H9 (cell line): ENCODE data around the gene NEK6. TPM values are rescaled to one million over a fixed set of nuclear protein-coding genes. Genes with fewer than 3 reads are reported as not detected.

Experiments
- DNase-seq: peaks from one replicate; pipeline ENCODE4 v3.0.0-alpha.2; 2017
- H2AFZ ChIP-seq: one replicate; pipeline ENCODE4 v1.6.1; 2013; ENCODE audit warnings: mild to moderate bottlenecking, low read length, control low read depth, moderate library complexity
- H2AK5ac ChIP-seq: 2 replicates; pipeline ENCODE4 v1.6.1; 2013; ENCODE audit warnings: low read length, control low read depth, mixed read lengths; ENCODE audit not compliant: insufficient read length
- H2BK120ac ChIP-seq: one replicate; pipeline ENCODE4 v1.6.1; 2013; ENCODE audit warnings: low read depth, mild to moderate bottlenecking, low read length, control low read depth, inconsistent platforms; ENCODE audit not compliant: poor library complexity, severe bottlenecking
- H2BK12ac ChIP-seq: 2 replicates; pipeline ENCODE4 v1.6.1; 2013; ENCODE audit warnings: low read length, control low read depth, mixed read lengths, low read depth; ENCODE audit not compliant: insufficient read length
- H2BK15ac ChIP-seq: 2 replicates; pipeline ENCODE4 v1.6.1; 2013; ENCODE audit warnings: low read depth, low read length, control low read depth
- H2BK20ac ChIP-seq: one replicate; pipeline ENCODE4 v1.6.1; 2013; ENCODE audit warnings: low read depth, mild to moderate bottlenecking, low read length, control low read depth, inconsistent platforms; ENCODE audit not compliant: poor library complexity, severe bottlenecking
- H2BK5ac ChIP-seq: 2 replicates; pipeline ENCODE4 v1.6.1; 2013; ENCODE audit warnings: low read length, control low read depth, mixed read lengths; ENCODE audit not compliant: insufficient read length
- H3K14ac ChIP-seq: 2 replicates; pipeline ENCODE4 v1.6.1; 2013; ENCODE audit warnings: low read length, control low read depth; ENCODE audit not compliant: insufficient read depth
- H3K18ac ChIP-seq: 2 replicates; pipeline ENCODE4 v1.6.1; 2013; ENCODE audit warnings: low read depth, mild to moderate bottlenecking, mixed read lengths, low read length, control low read depth; ENCODE audit not compliant: insufficient read length
- H3K23ac ChIP-seq: 2 replicates; pipeline ENCODE4 v1.6.1; 2013; ENCODE audit warnings: low read length, control low read depth, mixed read lengths, low read depth; ENCODE audit not compliant: insufficient read length
- H3K23me2 ChIP-seq: 2 replicates; pipeline ENCODE4 v1.6.1; 2013; ENCODE audit warnings: low read depth, mild to moderate bottlenecking, mixed read lengths, low read length, control low read depth; ENCODE audit not compliant: insufficient read length, poor library complexity, severe bottlenecking
- H3K27ac ChIP-seq: 2 replicates; pipeline ENCODE4 v1.5.1; 2013; ENCODE audit warnings: low read length, control low read depth, mixed read lengths, low read depth; ENCODE audit not compliant: insufficient read length
- H3K27me3 ChIP-seq: 2 replicates; pipeline ENCODE4 v1.6.1; 2013; ENCODE audit warnings: low read length, control low read depth, inconsistent platforms; ENCODE audit not compliant: insufficient read depth
- H3K4ac ChIP-seq: 2 replicates; pipeline ENCODE4 v1.6.1; 2013; ENCODE audit warnings: low read depth, mild to moderate bottlenecking, control low read depth, inconsistent platforms, low read length, moderate library complexity
- H3K4me1 ChIP-seq: 2 replicates; pipeline ENCODE4 v1.6.1; 2013; ENCODE audit warnings: low read length, control low read depth, inconsistent platforms; ENCODE audit not compliant: insufficient read depth
- H3K4me2 ChIP-seq: 2 replicates; pipeline ENCODE4 v1.6.1; 2013; ENCODE audit warnings: low read length, control low read depth, mixed read lengths; ENCODE audit not compliant: insufficient read length, insufficient read depth
- H3K56ac ChIP-seq: 2 replicates; pipeline ENCODE4 v1.6.1; 2013; ENCODE audit warnings: low read depth, mild to moderate bottlenecking, mixed read lengths, low read length, control low read depth; ENCODE audit not compliant: insufficient read length
- H3K79me1 ChIP-seq: 2 replicates; pipeline ENCODE4 v1.6.1; 2013; ENCODE audit warnings: low read depth, mild to moderate bottlenecking, moderate library complexity, low read length, control low read depth, inconsistent platforms; ENCODE audit not compliant: insufficient read depth, poor library complexity, severe bottlenecking
- H3K79me2 ChIP-seq: 2 replicates; pipeline ENCODE4 v1.6.1; 2013; ENCODE audit warnings: low read length, control low read depth, inconsistent platforms; ENCODE audit not compliant: insufficient read depth
- H3K9ac ChIP-seq: 2 replicates; pipeline ENCODE4 v1.6.1; 2013; ENCODE audit warnings: low read length, control low read depth, mixed read lengths; ENCODE audit not compliant: insufficient read length; ENCODE audit errors: extremely low read depth
- H3K9me3 ChIP-seq: one replicate; pipeline ENCODE4 v1.6.1; 2013; ENCODE audit warnings: low read depth, low read length, inconsistent platforms; ENCODE audit not compliant: control insufficient read depth
- H3T11ph ChIP-seq: one replicate; pipeline ENCODE4 v1.6.1; 2013; ENCODE audit warnings: mild to moderate bottlenecking, low read length, control low read depth, inconsistent platforms
- H4K20me1 ChIP-seq: one replicate; pipeline ENCODE4 v1.6.1; 2013; ENCODE audit not compliant: control insufficient read depth, insufficient read length, insufficient read depth
- H4K5ac ChIP-seq: 2 replicates; pipeline ENCODE4 v1.6.1; 2013; ENCODE audit warnings: low read depth, mild to moderate bottlenecking, mixed read lengths, low read length, control low read depth; ENCODE audit not compliant: insufficient read length
- H4K8ac ChIP-seq: replicated peaks from 2 replicates; pipeline ENCODE4 v1.6.1; 2013; ENCODE audit warnings: low read length, control low read depth, mixed read lengths, low read depth; ENCODE audit not compliant: insufficient read length
- H4K91ac ChIP-seq: 2 replicates; pipeline ENCODE4 v1.6.1; 2013; ENCODE audit warnings: low read depth, mild to moderate bottlenecking, moderate library complexity, mixed read lengths, low read length, control low read depth; ENCODE audit not compliant: insufficient read length
- H3K27ac Mint-ChIP-seq, 3 experiments: 2 replicates in 2 of 3; 3 replicates in 1 of 3; pipeline ENCODE4 v1.8.0; 2020 to 2021; ENCODE audit warnings: mixed read lengths in 3 of 3, mild to moderate bottlenecking in 1 of 3, moderate library complexity in 1 of 3
- H3K27me3 Mint-ChIP-seq: 2 replicates; pipeline ENCODE4 v1.8.0; 2021; ENCODE audit warnings: low read depth, mild to moderate bottlenecking, moderate library complexity, mixed read lengths
- H3K36me3 Mint-ChIP-seq, 3 experiments: 2 replicates in 2 of 3; 3 replicates in 1 of 3; pipeline ENCODE4 v1.8.0; 2020 to 2021; ENCODE audit warnings: low read depth in 3 of 3, mixed read lengths in 3 of 3; ENCODE audit not compliant: insufficient read depth in 1 of 3
- H3K4me1 Mint-ChIP-seq, 2 experiments: 2 replicates each; pipeline ENCODE4 v1.8.0; 2020; ENCODE audit warnings: mixed read lengths in 2 of 2
- H3K4me3 Mint-ChIP-seq, 2 experiments: 2 replicates in 1 of 2; 3 replicates in 1 of 2; pipeline ENCODE4 v1.8.0; 2020 to 2021; ENCODE audit warnings: mild to moderate bottlenecking in 2 of 2, mixed read lengths in 2 of 2, moderate library complexity in 1 of 2
- H3K9me3 Mint-ChIP-seq, 2 experiments: 2 replicates in 1 of 2; 3 replicates in 1 of 2; pipeline ENCODE4 v1.8.0; 2020; ENCODE audit warnings: mild to moderate bottlenecking in 2 of 2, mixed read lengths in 2 of 2, moderate library complexity in 1 of 2
- CTCF ChIP-seq: fragments of 200-600 bp; sonication (generic); conservative IDR thresholded peaks from 3 replicates; pipeline ENCODE4 v1.8.0; 2021; ENCODE audit warnings: antibody characterized with exemption, mild to moderate bottlenecking
- WGBS: extraction: QIAGEN DNeasy Blood & Tissue Kit; methylation state at CpG from one replicate; pipeline ENCODE4 v1.1.7; 2013; ENCODE audit warnings: missing lambda C conversion rate, low lambda C conversion rate, mixed read lengths; ENCODE audit not compliant: insufficient read length; ENCODE audit errors: extremely low coverage; 5-methylcytosine and 5-hydroxymethylcytosine counted together
- total RNA-seq: library from RNA; stranded (reverse); gene quantifications from 2 replicates; pipeline ENCODE4 v1.2.1, GENCODE V29; 2021

The NEK6 gene
- total RNA-seq, 1 experiment from 2014 or later: 14.3 TPM

DNA sequence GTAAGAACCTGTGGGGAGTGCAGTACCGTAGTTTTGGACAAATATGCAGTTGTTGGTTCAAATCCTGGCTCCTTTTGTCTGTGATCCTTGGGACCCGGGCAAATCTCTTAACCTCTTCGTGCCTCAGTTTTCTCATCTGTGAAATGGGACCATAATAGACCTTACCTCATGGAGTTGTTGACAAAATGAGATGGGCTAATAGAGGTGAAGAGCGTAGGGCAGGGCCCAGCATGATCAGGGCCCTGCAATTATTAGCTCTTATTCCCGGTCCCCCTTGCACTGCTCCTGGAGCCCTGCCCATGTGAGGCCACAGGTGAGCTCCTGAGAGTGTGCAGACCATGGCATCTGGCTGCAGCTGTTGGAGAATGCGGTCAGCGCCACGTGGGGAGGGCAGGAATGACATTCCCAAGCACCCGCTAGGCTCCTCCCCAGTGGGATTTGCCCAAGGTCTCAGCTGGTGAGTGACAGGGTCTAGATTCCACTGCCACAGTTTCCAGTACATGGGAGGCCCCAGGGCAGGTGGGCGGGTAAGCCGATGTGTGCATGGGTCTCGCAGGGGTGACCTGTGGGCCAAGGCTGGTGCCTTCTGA lies 41.0 kb downstream of the NEK6 start:
- H2BK5ac ChIP-seq: no peak overlapping the region
- no peak overlapping the region for H3K27ac ChIP-seq
- no peak for TF ChIP-seq CTCF
- no peak overlapping the region for H4K5ac ChIP-seq
- no peaks in the 10 kb centered on the region for H3K4me1 ChIP-seq
- H3K9ac ChIP-seq: no peak overlapping the region
- no peak overlapping the region for H3K4ac ChIP-seq
- Mint-ChIP-seq H3K27ac (no peak overlapping the region; a peak in 2 of 7 replicates), H3K36me3 (0 out of 7 replicates have a peak, but pooled peaks cover 0 to 4% (median 2%) of the 10 kb centered on the region in 3 experiments), H3K4me3 (no peak overlapping the region), H3K4me1 (peaks cover 35 to 39% of the 10 kb centered on the region in 2 experiments), H3K9me3 (no peaks in the 10 kb centered on the region), H3K27me3 (no peaks in the 10 kb centered on the region)
- no peak overlapping the region for H2AK5ac ChIP-seq
- no peak overlapping the region for H2BK12ac ChIP-seq
- H4K20me1 ChIP-seq: no peaks in the 10 kb centered on the region
- no peak overlapping the region for H3K18ac ChIP-seq
- H4K8ac ChIP-seq: no peak overlapping the region
- H3K56ac ChIP-seq: no peak overlapping the region
- no peak overlapping the region; the same call in 1 of the 2 replicates for H3K14ac ChIP-seq
- H3K4me2 ChIP-seq: no peak overlapping the region
- no peak overlapping the region for H2BK120ac ChIP-seq
- H4K91ac ChIP-seq: no peak overlapping the region
- H3K79me2 ChIP-seq: no peaks in the 10 kb centered on the region
- DNase-seq: no peak
- no CpG with 5 or more reads among the region's 12 CpGs for WGBS
- no peak overlapping the region for H2AFZ ChIP-seq
- no peak overlapping the region for H3K23ac ChIP-seq
- no peaks in the 10 kb centered on the region for H3K23me2 ChIP-seq
- no peak overlapping the region for H2BK20ac ChIP-seq
- H3K9me3 ChIP-seq: no peaks in the 10 kb centered on the region
- no peaks in the 10 kb centered on the region for H3K79me1 ChIP-seq
- H3K27me3 ChIP-seq: no peaks in the 10 kb centered on the region
- no peak overlapping the region for H3T11ph ChIP-seq
- H2BK15ac ChIP-seq: no peak overlapping the region
